HL-60 (cell line): ENCODE results near the gene M1AP.

ENCODE experiments used
- DNase-seq, 2 experiments: peaks; one replicate each; pipeline ENCODE4 v3.0.0-alpha.2; 2010 to 2020; ENCODE audit warnings: low read depth in 1 of 2, low spot score in 1 of 2
- H3K27ac ChIP-seq: fragments of 250-450 bp; sonication (Bioruptor Pico); replicated peaks from 2 replicates; pipeline ENCODE4 v1.5.1; 2020; ENCODE audit warnings: mild to moderate bottlenecking, moderate library complexity
- H3K27me3 ChIP-seq: fragments of 250-450 bp; sonication (Bioruptor Pico); 2 replicates; pipeline ENCODE4 v1.5.1; 2021; ENCODE audit warnings: mild to moderate bottlenecking, moderate library complexity; ENCODE audit not compliant: insufficient read depth, poor library complexity, severe bottlenecking
- H3K4me3 ChIP-seq: replicated peaks from 2 replicates; pipeline ENCODE4 v1.5.1; 2011; ENCODE audit warnings: mild to moderate bottlenecking, control low read depth, low read length; ENCODE audit not compliant: insufficient read depth
- CTCF ChIP-seq: IDR thresholded peaks from one replicate; pipeline ENCODE4 v1.5.1; 2011; ENCODE audit warnings: low read length, control low read depth, inconsistent platforms; ENCODE audit not compliant: insufficient read depth
- GABPA ChIP-seq: IDR thresholded peaks from 2 replicates; pipeline ENCODE4 v1.6.1; 2012; ENCODE audit warnings: low read depth
- POLR2AphosphoS5 ChIP-seq: IDR thresholded peaks from 2 replicates; pipeline ENCODE4 v1.6.1; 2012; ENCODE audit warnings: low read depth
- REST ChIP-seq: IDR thresholded peaks from 2 replicates; pipeline ENCODE4 v1.6.1; 2012; ENCODE audit warnings: low read depth; ENCODE audit not compliant: insufficient replicate concordance
- SPI1 ChIP-seq: IDR thresholded peaks from 2 replicates; pipeline ENCODE4 v1.6.1; 2012; ENCODE audit warnings: low read depth, mild to moderate bottlenecking, borderline replicate concordance

The M1AP gene

GRCh38 chr2:74603282-74604000, 44.7 kb downstream of the M1AP start:
- Histone ChIP-seq H3K27ac (no peak overlapping the region), H3K4me3 (no peak overlapping the region), H3K27me3 (no peaks in the 10 kb centered on the region)
- TF ChIP-seq GABPA (no peak), POLR2AphosphoS5 (no peak), REST (no peak), SPI1 (no peak), CTCF (no peak)
- DNase-seq, result no peak

- TF ChIP-seq SPI1, result no peak
- TF ChIP-seq CTCF, result no peak
- no peak for TF ChIP-seq POLR2AphosphoS5
These were observed 45.4 kb downstream of the M1AP start for GRCh38 chr2:74602586-74603281.

GRCh38 chr2:74599676-74600075, 48.5 kb downstream of the M1AP start:
- Histone ChIP-seq H3K27me3 (peaks cover 3% of the 10 kb centered on the region), H3K27ac (no peak overlapping the region), H3K4me3 (no peak overlapping the region)
- no peak for DNase-seq
- TF ChIP-seq CTCF (no peak), POLR2AphosphoS5 (no peak), SPI1 (no peak), GABPA (no peak), REST (no peak)

More at GRCh38 chr2:74602586-74603281, 45.4 kb downstream of the M1AP start:
- Histone ChIP-seq H3K27me3 (no peaks in the 10 kb centered on the region), H3K4me3 (no peak overlapping the region), H3K27ac (no peak overlapping the region)
- no peak for DNase-seq
